Midbrain (tissue), 1 donor: ENCODE measurements around the gene SH3RF2.

Source experiments
- DNase-seq: peaks from one replicate; lab custom pipeline; 2025; lab: John Stamatoyannopoulos, UW

The SH3RF2 gene

DNA sequence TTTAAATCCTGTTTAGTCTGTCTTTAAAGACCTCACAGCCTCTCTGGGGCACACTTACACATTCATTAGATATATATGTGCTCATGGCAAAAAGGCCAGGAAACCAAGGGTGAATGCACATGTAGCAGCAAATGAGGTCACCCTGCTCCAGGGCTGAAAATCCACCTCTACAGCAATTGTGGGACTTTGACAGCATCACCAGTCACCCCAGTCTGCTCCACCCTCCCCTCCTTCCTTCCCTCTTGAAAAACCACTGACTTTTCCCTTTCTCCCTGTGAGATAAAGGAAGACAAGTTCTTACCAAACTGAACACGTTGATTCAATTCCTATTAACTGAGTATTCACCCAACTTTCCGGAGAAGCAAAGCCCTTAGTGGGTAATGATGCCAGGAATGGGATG, 15.2 kb upstream of the SH3RF2 start:
- no peak for DNase-seq

DNA sequence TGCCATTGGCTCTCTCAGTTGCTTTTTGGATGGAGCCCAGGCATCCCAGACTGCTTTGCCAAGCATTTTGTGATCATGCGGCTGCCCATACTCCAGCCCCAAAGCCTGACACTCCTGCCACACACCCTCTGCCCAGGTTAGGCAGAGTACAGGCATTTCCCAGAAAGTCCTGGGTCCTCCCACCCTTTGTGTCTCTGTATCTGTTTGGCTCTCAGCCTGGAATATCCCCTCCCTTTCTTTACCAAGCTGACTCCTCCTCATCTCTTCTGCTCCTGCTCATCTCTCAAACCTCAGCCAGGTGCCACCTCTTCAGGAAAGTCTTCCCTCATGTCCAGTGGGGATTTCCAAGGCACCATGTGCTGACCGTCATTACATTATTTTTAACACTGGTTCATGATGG, 14.3 kb upstream of the SH3RF2 start:
- no peak for DNase-seq

DNA sequence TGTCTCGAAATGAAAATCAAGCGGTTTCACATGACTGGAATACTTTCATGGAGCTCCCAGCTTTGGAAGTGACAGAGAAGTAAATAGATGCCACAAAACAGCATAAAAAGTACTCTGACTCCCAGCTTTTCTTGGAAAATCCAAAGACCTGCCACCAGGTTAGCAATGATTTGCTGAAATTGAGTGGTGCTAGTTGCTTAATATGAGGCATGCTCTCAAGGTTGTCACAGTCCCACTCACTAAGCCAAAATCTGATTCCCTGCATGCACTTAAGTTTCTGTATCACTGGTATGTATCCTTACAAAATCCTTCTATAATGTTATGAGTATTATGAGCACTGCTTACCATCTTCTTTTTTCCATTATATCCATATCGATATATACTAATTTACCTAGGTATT, 13.0 kb upstream of the SH3RF2 start:
- no peak for DNase-seq

DNA sequence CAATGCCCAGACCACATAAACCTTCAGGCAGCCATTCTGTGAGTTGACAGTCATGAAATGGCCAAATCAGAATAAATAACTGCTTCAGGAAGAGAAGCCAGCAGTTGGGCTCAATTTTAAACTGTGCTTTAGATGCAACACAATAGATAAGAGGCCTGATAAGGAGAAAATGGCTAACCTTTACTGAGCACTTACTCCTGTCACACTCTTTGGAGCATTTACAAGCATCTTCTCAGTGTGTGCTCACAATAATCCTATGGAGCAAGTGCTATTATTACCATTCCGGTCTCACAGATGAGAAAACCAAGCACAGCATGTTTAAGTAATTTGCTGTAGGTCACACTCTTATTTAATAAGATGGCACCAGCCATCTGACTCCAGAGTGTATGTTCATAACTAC, 11.5 kb upstream of the SH3RF2 start:
- DNase-seq: no peak

DNA sequence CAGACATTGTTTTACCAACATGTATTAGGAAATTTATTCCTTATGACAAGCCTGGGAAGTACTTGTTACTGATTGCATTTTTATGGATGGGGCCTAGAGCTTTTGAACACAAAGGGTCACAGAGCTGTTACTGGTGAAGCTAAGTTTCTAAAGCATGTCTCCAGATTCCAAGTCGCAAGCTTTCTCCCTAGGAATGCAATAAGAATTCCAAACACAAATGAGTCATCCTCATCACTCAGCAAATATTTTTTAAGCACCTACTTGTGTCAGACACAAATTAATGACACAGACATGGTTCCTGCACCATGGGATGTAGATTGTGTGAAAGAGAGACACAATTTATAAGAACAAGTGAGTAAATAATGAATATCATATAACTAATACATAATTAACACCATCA, 11.0 kb upstream of the SH3RF2 start:
- no peak for DNase-seq

DNA sequence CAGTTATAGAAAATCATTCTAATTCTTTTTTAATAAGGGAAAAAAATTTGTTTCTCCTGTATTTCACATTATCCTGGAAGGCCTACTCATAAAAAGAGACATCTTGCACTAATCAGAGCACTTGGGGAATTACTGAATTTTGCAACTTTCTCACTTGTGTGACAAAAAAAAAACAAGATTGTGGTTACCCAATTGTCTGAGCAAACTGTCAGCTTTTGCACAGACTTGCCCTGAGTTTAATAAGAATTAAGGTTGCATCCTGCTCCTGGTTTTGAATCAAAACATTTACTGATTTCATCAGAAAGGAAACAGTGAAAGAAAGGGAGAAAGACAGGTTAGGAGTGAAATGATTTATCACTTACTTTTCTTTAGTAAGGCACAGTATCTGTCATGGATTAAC, 10.6 kb upstream of the SH3RF2 start:
- DNase-seq: no peak

DNA sequence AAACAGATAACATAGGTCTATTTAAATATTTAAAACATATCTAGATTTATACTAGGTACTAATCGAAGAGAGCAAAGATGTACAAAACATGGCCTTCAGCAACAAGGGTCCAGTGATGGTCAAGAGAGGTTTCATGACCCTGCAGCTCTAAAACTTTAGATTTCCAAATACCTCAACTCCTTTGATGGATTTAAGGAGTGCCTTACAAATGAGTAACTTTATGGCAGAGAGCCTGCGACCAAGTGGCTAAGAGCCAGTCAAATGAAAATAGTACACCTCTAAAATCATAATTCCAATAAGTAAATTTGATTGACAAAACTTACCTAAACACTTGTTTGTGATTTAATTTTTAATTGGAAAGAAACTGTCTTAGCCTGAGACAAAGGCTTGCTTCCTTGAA, 4.7 kb upstream of the SH3RF2 start:
- DNase-seq: no peak

DNA sequence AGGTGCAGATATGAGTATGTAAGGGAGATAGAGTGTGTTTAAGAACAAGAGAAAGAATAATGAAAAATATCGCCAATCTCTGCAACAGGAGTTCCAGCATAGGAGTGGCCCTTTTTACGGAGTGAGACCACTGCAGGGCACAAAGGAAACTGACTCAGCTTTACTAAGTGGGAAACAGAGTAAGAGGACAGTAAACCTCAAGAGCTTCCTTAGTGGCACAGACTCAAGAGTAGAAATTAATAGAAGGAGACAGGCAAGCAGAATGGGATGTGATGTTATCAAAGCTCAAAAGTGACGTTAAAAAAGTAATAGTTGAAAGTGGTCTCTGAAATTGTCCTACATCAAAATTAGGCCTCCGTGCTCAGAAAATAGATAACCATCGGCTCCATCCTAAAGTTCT, 2.1 kb upstream of the SH3RF2 start:
- no peak for DNase-seq

DNA sequence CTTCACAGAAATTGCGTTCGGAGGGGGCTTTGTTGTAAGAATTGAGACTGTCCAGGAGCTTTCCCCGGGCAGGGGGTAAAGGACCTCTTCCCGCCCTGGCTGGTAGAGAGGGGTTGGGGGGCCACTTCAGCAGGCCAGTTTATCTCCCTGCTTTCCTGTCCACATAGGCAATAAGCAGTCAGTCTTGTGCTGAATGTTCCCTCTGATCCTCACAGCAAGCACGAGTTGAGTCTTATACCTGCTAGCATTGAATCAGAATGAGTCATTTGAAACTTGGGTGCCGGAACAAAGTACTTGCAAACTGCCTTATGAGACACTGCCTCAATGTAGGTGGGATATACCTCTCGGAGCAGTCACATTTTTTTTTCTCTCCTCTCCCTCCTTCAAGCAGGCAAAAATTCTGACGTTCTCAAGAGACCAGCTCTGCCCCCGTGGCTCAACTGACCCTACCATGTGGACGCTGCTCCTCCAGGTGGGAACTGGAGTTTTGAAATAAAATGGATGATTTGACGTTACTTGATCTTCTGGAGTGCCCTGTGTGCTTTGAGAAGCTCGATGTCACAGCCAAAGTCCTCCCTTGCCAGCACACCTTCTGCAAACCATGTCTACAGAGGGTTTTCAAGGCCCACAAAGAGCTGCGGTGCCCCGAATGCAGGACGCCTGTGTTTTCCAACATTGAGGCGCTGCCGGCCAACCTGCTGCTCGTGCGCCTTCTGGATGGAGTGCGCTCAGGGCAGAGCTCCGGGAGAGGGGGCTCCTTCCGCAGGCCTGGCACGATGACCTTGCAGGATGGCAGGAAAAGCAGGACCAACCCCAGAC, 1.3 kb downstream of the SH3RF2 start:
- DNase-seq: no peak

DNA sequence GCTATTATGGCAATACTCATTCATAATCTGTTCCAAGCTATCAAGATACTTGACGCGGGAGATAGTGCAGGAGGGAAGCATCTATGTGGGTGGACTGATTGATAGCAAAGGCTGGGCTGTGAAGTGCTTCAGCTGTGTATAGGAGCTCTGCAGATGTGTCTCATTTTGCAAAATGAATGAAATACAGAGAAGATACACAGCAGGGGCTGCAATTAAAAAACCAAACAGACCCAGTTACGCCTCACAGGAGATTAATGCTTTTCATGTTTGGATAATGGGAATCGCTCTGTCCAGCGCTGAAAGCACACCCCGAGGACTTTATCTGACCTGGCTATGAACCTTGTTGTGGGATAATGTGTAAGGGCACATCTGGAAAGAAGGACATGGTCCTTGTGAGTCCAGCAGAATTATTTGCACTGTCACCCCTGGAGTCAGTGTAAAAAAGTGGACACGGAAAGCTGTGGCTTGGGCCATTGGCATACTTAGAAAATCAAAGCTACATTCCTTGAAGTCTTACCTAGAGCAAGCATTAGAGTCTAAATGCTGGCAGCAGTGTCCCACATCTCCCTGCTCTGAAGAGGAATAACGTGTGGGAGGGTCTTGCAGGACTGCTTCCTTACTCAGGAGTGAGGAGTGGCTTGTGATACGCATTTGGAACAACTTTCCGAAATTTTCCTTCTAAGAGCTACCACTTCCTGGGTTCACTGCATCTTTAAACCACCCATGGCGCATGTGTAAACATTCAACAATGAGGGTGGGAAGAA, 2.6 kb downstream of the SH3RF2 start:
- DNase-seq: no peak

DNA sequence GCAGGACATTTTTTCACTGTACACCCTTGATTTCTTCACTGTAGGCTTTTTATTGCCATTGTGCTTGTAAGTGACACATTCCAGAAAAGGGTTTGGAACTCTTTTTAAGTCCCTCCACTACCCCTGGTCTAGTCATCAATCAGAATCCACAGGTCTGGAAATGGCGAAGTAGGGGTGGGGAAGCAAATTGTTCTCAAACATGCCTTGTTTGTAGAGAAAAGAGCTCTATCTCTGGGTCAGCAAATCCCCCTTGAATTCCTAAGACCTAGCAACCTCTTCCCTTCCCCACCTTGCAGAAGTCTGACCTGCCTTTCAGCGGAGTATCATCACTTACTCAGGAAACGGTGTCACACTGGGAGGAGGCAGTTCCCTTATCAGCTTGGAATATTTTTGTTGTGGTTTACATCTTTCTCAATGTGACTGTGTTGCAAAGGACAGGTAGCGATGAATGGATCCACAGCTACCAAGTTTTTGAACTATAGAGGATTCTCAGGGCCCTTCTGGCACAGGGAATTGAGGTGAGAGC, 3.2 kb downstream of the SH3RF2 start:
- DNase-seq: no peak

DNA sequence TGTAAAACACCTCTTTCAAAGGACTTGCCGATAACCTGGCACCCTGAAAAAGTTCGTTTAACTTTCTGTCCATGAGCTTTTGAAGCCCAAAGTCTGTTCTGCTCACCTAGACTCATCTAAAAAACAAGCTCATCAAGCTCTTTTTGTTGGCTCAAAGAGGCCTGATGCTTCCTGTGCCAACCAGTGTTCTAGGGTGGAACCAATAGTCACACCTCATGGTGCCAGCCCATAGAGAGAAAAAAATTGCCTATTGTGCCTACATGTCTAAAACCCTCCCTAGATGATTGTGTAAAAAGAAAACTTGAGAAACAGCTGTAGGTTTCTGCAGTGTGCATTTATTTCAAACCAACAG, 4.7 kb downstream of the SH3RF2 start:
- DNase-seq: no peak

DNA sequence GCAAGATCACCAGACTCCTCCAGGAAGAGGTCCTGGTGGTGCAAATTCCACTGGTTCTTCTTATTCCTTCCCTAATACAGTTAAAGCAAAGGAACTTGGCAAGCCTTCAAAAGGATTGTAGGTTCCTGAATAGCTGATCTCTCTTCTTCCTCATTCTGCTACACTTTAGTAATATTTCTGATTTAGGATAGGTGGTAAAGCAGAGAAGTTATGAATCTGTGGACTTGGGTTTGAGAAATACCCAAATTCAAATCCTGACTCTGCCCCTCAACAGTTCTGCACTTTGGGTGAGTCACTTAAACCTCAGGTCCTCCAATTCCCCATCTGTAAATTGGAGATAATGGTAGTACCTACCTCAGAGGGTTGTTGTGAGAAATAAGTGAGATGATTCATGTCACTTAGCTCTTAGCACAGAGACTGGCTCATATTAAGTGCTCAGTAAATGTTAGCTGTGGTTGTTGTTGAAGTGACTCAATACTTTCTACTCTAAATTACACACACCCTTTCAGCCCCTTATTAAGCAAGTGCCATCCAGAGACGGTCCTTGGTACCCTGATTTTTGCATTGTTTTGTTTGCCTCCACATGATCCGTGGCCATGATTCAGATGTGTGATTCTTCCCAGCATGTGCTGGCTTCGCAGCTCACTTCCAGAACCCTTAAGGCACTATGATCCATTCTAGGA, 5.2 kb downstream of the SH3RF2 start:
- no peak for DNase-seq

DNA sequence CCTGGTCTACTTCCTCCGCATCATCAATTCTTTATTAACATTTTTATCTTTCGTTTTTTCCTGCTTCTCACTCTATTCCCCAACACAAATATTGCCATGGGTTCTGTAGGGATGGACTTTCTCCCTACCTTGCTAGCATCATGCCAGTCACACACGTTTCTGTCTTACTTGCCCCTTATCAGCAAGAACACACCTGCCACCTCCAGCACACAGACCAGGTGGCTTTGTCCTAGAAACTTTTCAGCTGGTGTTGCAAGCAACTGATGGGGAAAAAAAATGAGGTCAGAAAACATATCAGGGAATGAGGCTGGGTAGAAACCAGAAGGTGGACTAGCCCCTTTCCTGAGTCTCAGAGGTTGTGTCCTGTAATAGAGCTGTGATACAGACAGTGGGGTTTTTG, 5.8 kb downstream of the SH3RF2 start:
- DNase-seq: no peak

DNA sequence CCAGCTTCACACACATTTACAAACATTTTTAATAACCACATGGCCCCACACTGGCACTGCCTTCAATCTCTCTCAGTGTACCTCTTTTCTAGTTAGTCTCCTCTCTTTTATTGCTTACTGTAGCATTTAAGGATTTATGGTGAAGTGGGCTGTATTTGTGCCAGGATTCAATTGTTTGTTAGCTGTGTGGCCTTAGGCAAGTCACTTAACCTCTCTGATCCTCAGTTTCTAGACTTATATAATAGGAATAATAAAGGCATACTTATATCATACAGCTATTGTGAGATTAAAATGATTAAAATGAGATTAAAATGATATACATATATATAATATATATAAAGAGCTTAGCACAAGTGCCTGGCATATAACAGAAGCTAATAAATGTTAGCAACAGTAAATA, 6.4 kb downstream of the SH3RF2 start:
- no peak for DNase-seq

DNA sequence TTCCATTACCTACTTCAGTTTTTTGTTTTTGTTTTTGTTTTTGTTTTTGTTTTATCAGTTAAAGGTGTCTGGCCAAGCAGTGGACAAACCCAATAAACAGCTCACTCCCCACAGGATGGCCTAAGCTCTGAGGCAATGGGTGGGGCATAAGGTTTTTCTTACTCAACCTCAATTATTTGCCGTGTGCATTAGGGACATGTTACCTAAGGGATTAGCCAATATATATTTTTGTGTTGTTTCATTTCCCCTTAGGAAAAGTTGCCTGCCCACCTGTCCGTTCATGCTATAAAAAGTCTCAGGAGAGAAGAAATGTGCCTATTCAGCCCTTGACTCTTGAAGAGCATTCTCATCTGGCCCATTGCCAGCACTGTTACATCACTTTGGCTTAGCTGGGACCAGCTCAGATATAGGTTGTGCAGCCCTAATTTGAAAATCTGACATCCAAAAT, 7.3 kb downstream of the SH3RF2 start:
- no peak for DNase-seq

DNA sequence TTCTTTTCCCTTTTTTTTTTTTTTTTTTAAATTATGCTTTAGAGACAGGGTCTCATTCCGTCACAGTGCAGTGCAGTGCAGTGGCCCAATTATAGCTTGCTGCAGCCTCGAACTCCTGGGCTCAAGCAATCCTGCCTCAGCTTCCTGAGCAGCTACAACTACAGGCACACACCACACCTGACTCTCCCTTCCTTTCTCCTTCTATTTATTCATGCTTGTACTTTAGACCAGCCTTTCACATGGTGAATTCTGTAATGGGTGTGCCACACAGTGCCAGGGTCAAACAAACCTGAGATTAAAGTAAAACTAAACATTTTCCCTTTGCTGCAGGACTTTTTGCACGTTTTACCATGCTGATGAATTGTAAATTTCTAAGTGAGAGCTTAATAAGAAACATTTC, 8.0 kb downstream of the SH3RF2 start:
- no peak for DNase-seq

DNA sequence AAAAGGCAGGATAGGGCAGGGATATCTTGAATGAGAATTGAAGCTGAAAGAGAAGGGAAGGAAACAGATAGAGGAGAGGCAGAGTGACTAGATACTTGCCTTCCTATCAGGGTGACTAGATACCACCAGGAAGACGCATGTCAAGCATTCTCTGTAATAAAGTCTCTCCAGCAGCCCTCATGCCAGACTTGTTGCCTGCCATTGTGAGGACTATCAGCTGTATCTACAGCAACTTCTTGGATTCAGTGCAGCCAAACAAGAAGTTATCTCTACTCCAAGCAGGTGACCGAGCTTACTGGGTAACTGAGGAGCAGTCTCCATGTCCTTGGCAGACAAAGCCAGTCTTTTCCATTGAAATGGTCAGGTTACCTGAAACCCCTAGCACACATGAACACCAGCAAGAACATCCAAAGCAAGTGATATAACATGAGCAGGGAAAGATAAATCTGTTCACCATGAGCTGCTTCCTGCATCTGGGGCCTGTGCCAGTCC, 9.3 kb downstream of the SH3RF2 start:
- no peak for DNase-seq

DNA sequence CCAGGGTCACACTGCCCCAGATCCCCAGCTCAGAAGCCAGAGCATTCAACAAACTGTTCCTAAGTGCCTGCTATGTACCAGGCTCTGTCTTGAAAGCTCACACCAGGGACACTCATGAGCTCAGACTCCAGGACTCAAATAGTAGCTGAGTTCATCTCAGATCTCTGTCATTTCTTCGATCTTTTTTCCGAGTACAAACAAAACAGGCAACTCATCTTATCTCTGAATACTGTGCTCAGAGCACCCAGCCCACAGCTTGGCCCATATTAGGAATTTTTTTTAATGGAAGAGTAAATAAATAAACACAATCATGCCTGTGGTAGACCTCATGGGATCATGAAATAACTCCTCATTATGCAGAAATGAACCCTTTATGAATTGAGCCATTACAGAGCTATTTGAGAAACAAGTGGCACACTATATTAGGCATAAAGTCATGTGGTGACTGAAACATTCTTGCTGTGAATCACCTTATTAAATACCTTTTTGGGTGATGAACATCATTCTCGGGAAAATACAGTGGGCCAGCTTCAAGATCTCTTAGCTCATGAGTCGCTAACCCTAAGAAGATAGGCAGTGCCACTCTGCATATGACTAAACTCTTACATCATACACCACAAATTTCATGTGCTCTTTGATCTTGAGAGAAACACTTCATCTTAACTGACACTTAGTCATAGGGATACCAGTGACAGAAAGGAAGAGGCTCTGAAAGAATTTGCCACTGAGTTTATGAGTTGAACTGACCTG, 9.9 kb downstream of the SH3RF2 start:
- DNase-seq: no peak

DNA sequence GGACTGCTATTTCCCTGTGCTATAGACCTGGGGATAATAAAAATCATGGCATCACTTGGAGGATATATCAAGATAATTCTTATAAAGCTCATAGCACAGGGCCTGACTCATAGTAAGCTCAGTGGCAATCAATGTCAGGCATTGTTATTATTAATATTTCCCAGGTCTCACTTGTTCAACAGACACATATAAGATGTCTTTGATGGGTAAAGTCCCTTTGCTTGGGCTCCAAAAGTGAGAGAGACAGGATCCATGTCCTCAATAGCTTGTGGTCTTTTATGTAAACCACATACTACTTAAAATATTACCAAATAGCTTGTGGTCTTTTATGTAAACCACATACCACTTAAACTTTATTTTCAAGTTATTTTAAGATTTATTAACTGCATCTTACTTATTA, 11.2 kb downstream of the SH3RF2 start:
- DNase-seq: no peak

DNA sequence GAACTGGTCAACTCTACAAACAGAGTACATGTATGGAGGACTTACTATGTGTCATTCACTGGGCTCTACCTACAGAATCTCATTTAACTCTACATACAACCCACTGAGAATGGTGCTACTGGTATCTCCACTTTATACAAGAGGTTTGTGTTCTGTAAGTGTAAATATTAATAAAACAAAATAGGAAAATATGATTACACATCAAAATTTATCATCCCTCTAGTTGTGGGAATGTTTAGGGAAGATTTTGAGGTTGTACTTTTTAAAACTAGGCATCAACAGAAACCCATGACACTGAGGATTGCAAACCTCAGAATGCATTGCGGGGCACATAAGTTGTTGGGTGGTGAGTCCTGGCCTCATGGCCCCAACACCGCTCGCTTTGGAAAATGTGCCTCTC, 11.7 kb downstream of the SH3RF2 start:
- no peak for DNase-seq

DNA sequence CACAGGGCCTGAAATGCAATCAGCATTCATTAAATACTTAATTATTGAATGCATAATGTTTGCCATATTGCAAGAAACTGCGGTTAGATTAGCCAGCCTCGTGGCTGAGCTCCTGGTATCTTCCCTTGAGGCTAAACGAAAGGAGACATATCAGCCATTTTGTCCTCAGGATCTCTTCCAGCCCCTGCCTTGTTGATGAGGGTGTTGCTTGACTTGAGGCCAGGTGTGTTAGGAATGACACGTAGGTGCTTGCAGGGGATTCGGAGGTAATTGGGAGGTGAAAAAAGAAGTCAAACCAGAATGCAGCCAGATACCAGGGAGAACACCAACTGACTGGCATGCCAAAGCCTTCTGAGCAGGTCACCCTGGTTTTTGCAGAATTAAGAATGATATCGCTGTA, 12.5 kb downstream of the SH3RF2 start:
- DNase-seq: no peak
